Upper lobe of left lung (tissue), 4 donors: ENCODE data around the gene TGFBR3.

ENCODE experiments used
- POLR2A ChIP-seq, 4 donors: fragments of 450-650 bp; IDR thresholded peaks; one replicate each; pipeline ENCODE4 v1.5.1; 2016 to 2017; ENCODE audit warnings: antibody characterized with exemption in 4 of 4, mild to moderate bottlenecking in 2 of 4
- POLR2AphosphoS5 ChIP-seq, 2 donors: sonication (generic); formaldehyde crosslinking; IDR thresholded peaks; one replicate each; pipeline ENCODE4 v1.5.1; 2017; ENCODE audit warnings: antibody characterized with exemption in 2 of 2

GRCh38 chr1:91704746-91705145 lies 181.2 kb downstream of the TGFBR3 start:
- TF ChIP-seq POLR2A (IDR thresholded peaks at IDR 0.05) (no peak), POLR2AphosphoS5 (IDR thresholded peaks at IDR 0.05) (no peak)
